Stimulated activated CD4-positive, alpha-beta T cell treated with anti-CD3 and anti-CD28 coated beads, TNF-alpha, amount 100 ng/mL, for 4 hours (primary cell): ENCODE measurements around the gene PARM1.
"Not testable (repeated sequence)": the region's sequence is repeated elsewhere in the genome, so short reads cannot be mapped to it uniquely, and the experiment has no call there.

Source experiments
- DNase-seq, 3 experiments: peaks; one replicate each; pipeline ENCODE4 v3.0.0-alpha.2; 2020; ENCODE audit warnings: low read depth in 3 of 3

Gene PARM1

DNA sequence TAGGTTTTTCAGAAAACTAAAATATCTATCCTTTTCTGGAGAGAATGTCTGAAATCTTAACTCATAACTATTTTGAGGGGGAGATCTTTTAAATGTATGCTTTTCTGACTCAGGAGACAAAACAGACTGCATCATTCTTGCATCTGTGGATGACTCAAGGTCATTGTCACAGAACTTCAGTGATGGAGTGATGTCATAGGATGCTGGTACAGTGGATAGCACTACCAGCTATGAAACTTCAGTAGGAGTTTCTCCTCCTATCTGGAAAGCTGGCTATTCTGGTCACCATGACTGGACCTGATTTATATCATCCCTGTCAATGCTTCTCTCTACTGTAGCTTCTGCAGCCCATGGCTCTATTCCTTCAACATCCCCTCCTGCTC, 50.3 kb downstream of the PARM1 start:
- no peak for DNase-seq

DNA sequence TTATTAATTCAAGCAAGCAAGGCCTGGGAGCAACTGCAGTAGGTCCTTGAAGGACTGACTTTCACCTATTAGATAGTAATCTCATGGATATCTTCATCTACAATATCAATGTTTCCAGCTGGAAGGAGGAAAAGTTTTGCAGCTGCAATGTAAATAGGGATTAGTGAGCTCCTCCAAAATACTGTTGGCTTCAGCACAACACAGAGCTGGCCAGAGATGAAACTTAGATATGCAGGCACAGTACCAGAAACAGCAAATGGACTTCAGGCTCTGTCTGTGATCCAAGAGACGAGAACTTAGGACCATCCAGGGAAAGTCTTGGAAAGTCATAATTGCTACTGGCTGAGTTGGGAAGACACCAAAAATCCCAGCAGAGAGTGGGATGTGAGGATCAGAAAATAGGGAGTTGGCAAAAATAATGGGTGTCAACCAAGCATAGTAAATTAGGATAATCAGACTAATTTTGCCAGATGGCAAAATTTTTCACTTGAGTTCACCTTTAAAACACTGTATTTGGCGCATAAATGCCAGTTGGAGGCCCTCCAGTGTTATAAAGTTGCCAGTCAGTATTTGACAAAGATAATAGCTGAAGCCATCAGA, 57.5 kb downstream of the PARM1 start:
- DNase-seq: no peak

DNA sequence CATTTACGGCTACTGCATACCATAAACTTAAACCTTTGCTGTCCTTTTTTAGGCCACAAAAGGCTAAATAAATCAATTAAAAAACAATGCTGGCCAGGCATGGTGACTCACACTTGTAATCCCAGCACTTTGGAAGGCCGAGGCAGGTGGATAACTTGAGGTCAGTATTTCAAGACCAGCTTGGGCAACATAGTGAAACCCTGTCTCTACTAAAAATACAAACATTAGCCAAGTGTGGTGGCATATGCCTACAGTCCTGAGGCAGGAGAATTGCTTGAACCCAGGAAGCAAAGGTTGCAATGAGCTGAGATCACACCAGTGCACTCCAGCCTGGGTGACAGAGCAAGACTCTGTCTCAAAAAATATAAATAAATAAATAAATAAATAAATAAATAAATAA, 61.5 kb downstream of the PARM1 start:
- not testable (repeated sequence) for DNase-seq

DNA sequence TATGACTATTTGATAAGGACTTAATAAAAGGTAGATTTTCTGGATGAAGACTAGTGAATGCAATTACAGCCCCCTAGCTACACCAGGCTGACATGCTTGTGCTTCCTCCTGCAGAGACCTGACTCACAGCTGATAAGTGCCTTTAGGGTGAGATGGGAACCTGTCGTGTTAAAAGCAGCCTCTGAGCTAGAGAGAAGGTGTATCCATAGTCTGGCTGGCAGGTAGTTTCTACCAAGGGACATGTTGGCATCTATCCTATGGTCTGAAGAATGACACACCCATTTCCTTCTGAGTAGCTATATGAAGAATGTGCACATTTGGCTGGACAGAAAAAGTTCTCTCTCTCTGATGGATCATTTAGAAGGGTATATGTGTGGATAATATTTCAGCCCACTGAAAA, 64.1 kb downstream of the PARM1 start:
- DNase-seq: no peak

DNA sequence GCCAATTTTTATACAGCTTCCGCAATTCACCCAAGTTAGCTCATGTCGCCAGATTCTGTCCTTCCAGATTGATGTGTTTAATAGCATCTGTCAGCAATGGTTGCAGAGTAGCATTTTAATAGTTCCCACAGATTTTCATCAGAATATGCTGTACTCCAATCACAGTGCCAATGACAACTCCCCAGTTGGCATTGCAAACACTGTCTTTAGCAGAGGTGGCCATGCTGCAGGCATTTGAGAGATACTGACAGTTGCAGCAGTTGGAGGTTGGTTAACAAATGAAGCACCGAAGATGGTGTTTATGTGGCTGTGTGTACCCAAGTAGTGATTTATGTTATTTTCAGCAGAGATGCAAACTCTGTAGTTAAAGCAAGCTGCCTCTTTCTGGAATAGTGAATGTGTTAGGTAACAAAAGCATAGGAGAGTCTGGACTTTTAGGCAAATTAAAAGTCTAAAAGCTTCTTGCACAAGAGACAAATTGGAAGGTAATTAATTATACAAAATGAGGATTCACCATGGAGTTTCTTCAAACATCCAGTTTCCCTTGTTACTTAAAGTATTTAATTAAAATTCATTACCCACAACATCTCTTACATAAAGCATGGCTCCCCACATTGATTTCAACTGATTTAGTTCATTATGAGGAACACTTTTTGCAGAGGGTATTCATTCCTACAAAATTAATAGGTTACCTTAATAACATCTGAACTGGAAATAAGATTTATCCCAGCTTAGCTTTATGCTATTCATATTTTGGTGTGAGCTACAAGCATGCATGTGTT, 65.2 kb downstream of the PARM1 start:
- DNase-seq: no peak

DNA sequence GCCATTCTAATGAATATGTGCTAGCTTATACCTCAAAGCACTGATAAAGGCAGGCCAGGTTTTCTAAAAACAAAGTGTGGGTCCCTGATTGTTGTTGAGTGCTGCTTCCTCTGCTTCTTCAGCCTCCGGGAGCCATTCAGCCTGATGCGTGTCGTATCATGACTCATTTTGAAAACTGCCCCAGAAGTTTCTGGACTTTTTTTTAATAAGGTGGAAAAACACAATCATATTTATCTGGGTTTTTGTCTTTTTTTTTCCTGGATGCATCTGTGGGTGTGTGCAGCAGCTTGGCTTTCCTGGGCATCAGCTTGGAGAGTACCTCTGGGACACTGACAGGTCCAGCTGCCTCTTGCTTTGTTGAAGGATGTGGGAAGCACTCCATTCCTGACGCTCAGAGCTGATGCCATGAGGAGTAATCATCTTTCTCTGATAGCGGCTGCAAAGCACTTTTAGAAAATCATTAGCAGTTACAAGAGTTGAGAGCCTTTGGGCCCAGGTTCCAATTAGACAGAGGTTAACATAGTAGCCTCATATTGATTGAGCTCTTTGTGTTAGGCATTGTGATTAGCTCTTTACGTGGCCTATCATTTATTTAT, 66.9 kb downstream of the PARM1 start:
- no peak for DNase-seq

DNA sequence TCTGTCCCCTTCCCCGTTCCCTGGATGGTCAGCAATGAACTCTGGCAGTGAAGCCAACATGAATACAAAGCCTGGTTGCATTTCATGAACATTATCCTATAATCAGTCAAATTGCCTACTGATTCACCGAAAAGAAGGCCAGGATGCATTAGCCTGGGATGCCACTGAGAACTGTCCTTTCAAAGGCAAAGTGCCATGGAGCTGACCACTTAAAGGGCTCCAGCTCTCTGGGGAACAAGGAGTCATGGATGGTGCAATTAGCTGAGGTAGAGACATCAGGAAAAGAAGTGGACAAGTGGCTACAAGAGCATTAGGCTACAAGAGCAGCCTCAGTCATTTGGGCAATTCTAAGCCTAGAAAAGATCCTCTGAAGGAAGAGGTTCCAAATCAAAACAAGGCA, 69.0 kb downstream of the PARM1 start:
- DNase-seq: no peak

DNA sequence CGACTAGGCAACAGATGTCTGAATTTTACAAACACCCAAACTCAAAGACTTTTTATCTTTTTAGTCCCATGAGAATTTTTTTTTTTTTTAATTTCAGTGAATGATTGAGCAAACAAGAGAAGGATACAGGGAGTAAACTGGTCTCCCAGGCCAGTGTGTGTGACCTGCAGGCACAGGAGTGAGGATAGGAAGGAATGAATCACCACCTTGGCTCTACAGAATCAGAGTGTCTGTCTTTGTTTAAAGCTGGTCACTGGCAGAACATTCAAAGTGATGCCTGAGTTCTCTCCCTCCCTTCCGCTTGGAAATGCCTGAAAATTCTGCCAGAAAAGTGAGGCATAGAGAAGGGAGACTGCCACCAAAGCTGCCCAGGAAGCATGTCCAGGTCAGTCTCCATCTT, 69.5 kb downstream of the PARM1 start:
- no peak for DNase-seq

DNA sequence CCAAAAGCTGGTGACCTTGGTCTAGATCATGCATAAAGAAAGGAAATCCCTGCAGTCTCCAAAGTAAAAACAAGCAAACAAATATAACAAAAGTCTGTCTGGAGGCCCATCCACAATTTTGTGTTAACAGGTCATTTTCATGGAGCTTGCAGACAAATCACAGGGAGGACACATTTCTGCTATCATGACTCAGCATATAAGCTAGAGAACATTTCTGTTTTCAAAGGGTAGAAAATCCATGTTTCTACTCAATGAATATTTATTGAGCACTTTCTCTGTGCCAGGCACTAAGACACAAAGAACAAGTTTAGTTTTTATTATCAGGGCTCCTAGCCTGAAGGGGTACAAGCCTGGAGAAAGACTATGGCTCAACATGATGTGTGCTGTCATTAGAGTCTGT, 71.1 kb downstream of the PARM1 start:
- no peak for DNase-seq

DNA sequence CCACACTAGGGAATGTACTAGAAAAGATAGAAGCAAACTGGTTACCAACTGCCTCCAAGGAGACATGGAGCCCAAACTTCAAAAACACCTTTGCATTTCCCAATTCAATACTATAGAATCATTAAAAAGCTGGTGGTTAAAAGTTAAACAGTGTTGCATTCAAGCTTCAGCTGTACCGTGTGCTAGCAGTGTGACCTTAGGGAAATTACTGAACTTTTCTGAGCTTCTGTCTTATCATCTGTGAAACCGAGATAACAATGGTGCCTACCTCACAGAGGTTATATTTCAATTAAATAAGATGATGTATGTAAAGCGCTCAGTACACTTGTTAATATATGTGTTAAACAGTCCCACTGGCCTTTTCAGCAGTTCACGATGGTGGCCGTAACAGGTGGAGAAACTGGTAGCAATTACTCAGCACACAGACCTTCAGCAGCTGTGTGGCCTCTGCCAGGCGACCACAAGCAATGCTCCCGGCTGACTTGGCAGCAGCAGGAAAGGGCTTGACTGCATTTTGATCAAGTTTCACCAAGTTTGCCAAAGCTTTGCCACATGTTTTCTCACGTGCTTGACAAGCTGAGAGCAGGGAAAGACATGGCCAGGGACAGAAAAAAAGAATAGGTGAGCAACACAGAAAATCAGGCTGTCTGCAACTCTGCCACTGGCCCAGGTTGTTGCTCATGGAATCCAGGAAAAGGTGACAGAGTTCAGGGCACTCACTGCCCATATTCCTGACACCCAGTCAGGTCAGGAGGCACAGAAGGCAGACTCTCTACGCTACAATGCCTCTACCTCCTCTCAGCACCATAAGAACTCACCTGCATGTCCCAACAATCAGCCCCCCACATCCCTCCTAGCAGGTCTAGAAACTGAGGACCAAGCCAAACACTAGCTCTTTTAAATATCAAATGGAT, 72.1 kb downstream of the PARM1 start:
- DNase-seq: no peak

DNA sequence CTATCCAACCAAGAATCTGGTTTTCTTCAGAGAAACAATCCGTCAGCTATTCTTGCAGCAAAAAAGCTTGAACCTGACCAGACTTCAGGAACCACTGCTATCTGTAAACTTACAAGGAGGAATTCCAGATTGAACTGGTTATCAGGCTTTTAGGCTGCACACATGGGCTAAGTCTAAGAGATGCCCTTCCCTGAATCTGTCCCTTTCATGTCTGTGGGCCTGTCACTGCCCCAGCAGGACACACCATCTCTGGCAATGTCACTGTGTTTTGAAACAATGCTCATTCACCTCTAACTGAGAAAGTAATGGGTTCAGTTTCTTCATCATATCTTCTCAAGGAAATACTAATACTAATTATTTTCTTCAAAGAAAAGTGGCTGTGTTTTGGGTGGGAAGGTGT, 72.8 kb downstream of the PARM1 start:
- DNase-seq: no peak

DNA sequence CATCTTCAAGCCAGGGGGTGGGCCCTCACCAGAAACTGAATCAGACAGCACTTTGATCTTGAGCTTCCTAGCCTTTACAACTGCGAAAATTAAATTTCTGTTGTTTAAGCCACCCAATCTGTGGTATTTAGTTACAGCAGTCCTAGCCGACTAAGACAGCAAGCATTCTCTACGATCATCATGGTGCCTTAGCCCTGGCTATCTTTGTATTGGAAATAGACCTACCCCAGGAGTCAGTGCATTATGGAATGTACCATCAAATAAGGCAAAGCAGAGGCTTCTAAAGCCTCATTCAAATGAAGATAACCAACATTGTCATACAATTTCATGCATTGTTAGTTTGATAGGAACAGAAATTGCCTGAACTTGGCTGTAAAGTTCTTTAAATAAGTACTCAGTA, 75.0 kb downstream of the PARM1 start:
- no peak for DNase-seq

DNA sequence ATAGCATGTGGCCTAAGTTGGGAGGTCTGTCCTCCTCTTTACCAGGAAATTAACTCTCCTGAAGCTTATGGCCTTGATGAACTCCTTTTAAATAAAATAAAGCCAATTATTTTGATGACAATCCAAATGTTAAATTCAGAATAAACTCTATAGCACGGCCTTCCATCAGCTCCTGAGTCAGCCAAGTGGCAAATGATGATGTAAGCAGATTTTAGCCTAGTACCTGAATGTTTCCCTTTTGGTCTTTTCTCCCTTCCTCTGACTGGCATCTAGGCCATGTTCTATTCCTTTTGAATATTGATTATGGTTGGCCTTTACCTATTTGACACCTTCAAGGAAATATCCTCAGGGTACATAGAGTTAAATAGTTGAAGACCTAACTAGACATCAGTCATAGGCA, 76.2 kb downstream of the PARM1 start:
- no peak for DNase-seq

DNA sequence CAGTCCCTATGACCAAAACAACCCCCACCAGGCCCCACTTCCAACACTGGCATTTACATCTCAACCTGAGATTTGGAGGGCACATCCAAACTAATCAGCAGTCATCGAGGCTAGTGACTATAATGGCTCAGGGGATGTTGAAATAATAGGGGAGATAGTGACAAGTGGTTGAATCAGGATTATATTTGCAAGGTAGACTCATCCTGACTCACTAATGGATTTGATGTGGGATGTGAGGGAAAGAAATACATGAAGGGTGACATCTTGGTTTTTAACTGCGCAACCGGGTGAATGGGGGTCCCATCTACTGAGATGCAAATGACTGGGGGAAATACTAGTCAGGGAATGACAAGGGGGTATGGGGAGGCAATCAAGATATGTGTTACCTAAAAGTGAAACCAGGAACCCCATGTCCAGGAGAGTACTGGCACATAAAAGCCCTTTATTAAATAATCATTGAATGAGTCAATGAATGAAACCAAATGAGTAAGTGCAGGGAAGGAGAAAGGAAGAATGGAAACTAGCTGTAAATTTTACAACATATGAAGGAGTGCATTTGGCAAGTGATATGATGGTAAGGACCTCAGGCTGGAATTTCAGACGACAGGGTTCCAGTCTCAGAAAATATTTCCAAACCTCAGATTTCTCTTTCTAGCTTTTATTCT, 78.3 kb downstream of the PARM1 start:
- DNase-seq: no peak

DNA sequence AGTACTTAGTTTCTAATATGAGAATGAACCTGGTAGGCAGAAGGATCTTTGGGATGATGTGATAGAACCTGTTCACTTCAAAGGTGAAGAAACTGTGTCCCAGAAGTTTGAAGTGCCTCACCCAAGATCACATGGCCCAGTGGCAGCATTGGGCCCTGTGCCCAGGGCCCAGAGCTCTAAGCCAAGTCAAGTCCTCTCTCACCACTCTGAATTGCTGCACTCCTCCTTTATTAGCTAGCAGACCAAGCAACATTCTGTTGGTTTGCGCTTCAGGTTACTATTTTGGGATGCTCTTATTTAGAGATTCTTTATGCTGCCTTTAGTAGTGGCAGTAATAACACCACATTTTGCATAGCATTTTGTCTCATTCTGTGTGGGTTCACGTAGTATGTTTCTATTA, 82.7 kb downstream of the PARM1 start:
- DNase-seq: no peak

DNA sequence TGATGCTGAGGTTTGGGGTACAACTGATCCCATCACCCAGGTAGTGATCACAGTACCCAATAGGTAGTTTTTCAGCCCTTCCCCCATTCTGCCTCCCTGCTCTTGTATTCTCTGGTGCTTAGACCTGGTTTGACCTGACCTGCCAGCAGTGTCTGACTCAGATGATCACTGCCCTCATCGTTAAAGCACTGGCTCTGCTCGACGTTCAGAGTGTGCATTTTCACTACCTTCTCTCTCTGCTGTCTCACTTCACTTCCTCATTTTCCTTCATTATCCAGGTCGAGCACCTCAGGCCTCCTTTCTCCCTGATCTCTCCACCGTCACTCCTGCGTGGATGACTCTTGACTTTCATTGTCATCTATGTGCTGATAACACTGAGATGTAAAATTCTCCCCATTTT, 83.6 kb downstream of the PARM1 start:
- no peak for DNase-seq

DNA sequence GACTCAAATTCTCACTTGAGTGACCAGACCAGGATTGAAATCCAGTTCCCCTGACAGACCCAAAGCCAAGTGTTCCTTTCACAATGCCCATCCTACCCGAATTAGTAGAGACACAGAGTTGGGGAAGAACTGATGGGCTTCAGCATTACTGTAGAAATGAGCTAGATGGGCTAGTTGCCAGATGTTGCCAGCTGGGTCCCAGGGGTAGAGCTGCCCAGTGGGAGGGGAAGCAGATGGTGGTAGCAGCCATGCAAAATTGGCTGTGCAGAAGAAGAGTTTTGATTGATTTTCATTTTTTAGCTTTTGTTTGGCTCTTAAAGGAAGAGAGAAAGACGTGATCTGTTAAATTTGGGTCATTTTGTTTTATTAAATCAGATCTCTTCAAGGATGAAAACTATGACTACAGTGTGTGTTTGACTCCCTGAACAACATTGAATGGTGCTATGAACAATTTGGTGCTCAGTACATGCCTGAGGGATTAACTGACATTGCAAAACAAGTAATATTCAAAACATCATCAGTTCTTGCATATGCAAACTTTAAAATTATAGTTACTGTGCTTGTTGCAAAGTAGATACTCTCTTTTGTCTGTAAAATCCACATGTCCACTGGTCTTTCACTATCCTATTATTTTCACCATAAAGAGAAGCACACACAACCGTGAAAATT, 86.0 kb downstream of the PARM1 start:
- no peak for DNase-seq

DNA sequence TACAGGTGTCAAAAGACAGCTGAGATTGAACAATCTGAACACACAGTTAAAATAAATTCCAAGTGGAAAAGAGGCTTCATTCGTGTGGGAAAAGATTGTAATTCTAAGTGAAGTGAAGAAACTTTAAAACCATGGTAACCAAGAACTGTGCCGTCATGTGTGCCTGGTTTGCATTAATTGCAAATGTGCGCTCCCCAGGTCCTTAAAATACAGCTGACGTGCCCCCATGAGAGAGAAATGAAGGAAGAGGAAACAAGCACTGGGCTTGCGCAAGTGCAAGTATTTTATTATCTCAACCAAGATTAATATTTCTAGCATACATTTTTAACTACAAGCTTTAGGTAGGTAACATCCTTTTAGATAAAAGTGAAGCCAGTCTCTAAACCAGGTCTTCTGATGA, 92.5 kb downstream of the PARM1 start:
- DNase-seq: no peak

DNA sequence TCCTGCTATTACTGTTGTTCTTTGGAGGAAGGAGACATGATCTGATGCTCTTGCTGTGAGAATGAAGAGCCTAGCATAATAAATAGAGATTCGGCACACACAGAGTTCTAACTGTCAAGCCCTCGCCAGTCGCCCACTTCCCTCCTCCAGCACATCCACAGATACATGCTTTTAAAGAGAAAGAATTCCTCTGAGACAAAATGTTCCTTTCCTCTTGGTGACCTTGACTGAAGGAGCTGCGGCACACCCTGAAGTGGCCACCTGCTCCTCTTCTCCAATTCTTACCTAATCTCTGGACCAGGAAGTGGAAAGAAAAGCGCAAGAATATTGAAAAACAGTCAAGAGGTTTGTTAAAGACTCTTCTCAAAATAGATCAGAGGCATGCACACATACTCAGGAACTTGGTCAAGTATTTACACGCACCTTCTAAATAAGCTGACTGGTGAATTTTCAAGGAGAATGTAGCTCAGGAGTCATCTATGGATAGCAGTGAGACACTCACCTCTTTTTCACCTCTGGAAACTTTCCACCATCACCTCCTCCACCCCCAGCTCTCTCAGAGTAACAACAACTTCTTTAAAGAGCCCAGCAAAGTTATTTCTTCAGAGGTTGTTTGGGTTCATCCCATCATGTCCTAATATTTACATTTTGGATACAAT, 95.4 kb downstream of the PARM1 start:
- DNase-seq: no peak

DNA sequence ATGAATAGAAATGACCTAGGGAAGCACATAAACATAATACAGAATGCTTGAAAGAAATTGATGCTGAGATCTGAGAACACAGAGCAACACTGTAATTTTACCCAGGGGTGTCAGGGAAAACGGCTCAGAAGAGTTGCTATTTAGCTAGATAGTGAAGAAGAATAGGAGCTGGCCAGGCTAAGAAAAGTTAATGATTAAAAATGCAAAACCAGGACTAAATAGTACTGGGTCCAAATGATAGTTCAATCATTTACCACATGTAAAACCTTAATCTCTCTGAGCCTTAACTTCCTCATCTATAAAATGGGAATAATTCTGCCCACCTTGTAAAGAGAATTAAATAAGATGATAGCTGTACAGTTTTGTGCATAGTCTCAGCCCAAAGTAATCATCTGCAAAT, 97.1 kb downstream of the PARM1 start:
- DNase-seq: no peak
